ENCODE data around the gene ST6GALNAC1. TPM values are rescaled to one million over a fixed set of nuclear protein-coding genes. Genes with fewer than 3 reads are reported as not detected.
"Not testable (repeated sequence)": the region's sequence is repeated elsewhere in the genome, so short reads cannot be mapped to it uniquely, and the experiment has no call there.

The ST6GALNAC1 gene
- total RNA-seq, 1 donor from 2014 or later: 6.6 TPM

- no peaks in the 10 kb centered on the region for H3K36me3 Mint-ChIP-seq (ENCODE audit: insufficient read depth)
- H3K4me3 Mint-ChIP-seq (ENCODE audit: low read depth): no peak overlapping the region
- H3K27ac Mint-ChIP-seq: no peak overlapping the region
- H3K9me3 Mint-ChIP-seq (ENCODE audit: low read depth): no peaks in the 10 kb centered on the region
- H3K27me3 Mint-ChIP-seq: peaks cover 6% of the 10 kb centered on the region
- DNase-seq (ENCODE audit: low spot score, unreplicated experiment): no peak
- no peaks in the 10 kb centered on the region for H3K4me1 Mint-ChIP-seq (ENCODE audit: low read depth)
- TF ChIP-seq CTCF (IDR thresholded peaks at IDR 0.05; ENCODE audit: unreplicated experiment): no peak
Measured at GRCh38 chr17:76612977-76613851, 30.3 kb downstream of the ST6GALNAC1 start.

- H3K36me3 Mint-ChIP-seq (ENCODE audit: insufficient read depth): no peaks in the 10 kb centered on the region
- H3K4me3 Mint-ChIP-seq (ENCODE audit: low read depth): no peak overlapping the region
- H3K27ac Mint-ChIP-seq: no peak overlapping the region
Measured at GRCh38 chr17:76612465-76612864, 31.1 kb downstream of the ST6GALNAC1 start.

GRCh38 chr17:76611758-76612157 is 31.8 kb downstream of the ST6GALNAC1 start:
- Mint-ChIP-seq H3K27me3 (peaks cover 3% of the 10 kb centered on the region), H3K4me3 (ENCODE audit: low read depth) (no peak overlapping the region), H3K9me3 (ENCODE audit: low read depth) (no peaks in the 10 kb centered on the region), H3K27ac (no peak overlapping the region), H3K4me1 (ENCODE audit: low read depth) (no peaks in the 10 kb centered on the region), H3K36me3 (ENCODE audit: insufficient read depth) (no peaks in the 10 kb centered on the region)
- DNase-seq (ENCODE audit: low spot score, unreplicated experiment): no peak
- TF ChIP-seq CTCF (IDR thresholded peaks at IDR 0.05; ENCODE audit: unreplicated experiment): no peak

More at GRCh38 chr17:76612465-76612864, 31.1 kb downstream of the ST6GALNAC1 start:
- TF ChIP-seq CTCF (IDR thresholded peaks at IDR 0.05; ENCODE audit: unreplicated experiment): no peak
- no peaks in the 10 kb centered on the region for H3K9me3 Mint-ChIP-seq (ENCODE audit: low read depth)
- no peak for DNase-seq (ENCODE audit: low spot score, unreplicated experiment)
- H3K4me1 Mint-ChIP-seq (ENCODE audit: low read depth): no peaks in the 10 kb centered on the region
- peaks cover 3% of the 10 kb centered on the region for H3K27me3 Mint-ChIP-seq

- not testable (repeated sequence) for DNase-seq (ENCODE audit: low spot score, unreplicated experiment); H3K27ac Mint-ChIP-seq; H3K4me1 Mint-ChIP-seq (ENCODE audit: low read depth); H3K4me3 Mint-ChIP-seq (ENCODE audit: low read depth); H3K36me3 Mint-ChIP-seq (ENCODE audit: insufficient read depth); H3K27me3 Mint-ChIP-seq; H3K9me3 Mint-ChIP-seq (ENCODE audit: low read depth)
Measured at GRCh38 chr17:76611080-76611749, 32.3 kb downstream of the ST6GALNAC1 start.

- DNase-seq (ENCODE audit: low spot score, unreplicated experiment); H3K4me1 Mint-ChIP-seq (ENCODE audit: low read depth); H3K27me3 Mint-ChIP-seq; H3K27ac Mint-ChIP-seq; H3K9me3 Mint-ChIP-seq (ENCODE audit: low read depth); H3K4me3 Mint-ChIP-seq (ENCODE audit: low read depth); H3K36me3 Mint-ChIP-seq (ENCODE audit: insufficient read depth): not testable (repeated sequence)
Measured at GRCh38 chr17:76606685-76607084, 36.9 kb downstream of the ST6GALNAC1 start.

GRCh38 chr17:76601065-76601464 is 42.5 kb downstream of the ST6GALNAC1 start:
- no peak for DNase-seq (ENCODE audit: low spot score, unreplicated experiment)
- Mint-ChIP-seq H3K36me3 (ENCODE audit: insufficient read depth) (no peaks in the 10 kb centered on the region), H3K27ac (no peak overlapping the region), H3K4me1 (ENCODE audit: low read depth) (peaks cover 19% of the 10 kb centered on the region), H3K4me3 (ENCODE audit: low read depth) (no peak overlapping the region), H3K27me3 (peaks cover 4% of the 10 kb centered on the region), H3K9me3 (ENCODE audit: low read depth) (no peaks in the 10 kb centered on the region)
- TF ChIP-seq CTCF (IDR thresholded peaks at IDR 0.05; ENCODE audit: unreplicated experiment): no peak
